H9 (cell line): ENCODE data around the gene MTA1. TPM values are rescaled to one million over a fixed set of nuclear protein-coding genes. Genes with fewer than 3 reads are reported as not detected.

Source experiments
- DNase-seq: peaks from one replicate; pipeline ENCODE4 v3.0.0-alpha.2; 2017
- H2AFZ ChIP-seq: one replicate; pipeline ENCODE4 v1.6.1; 2013; ENCODE audit warnings: mild to moderate bottlenecking, low read length, control low read depth, moderate library complexity
- H2AK5ac ChIP-seq: 2 replicates; pipeline ENCODE4 v1.6.1; 2013; ENCODE audit warnings: low read length, control low read depth, mixed read lengths; ENCODE audit not compliant: insufficient read length
- H2BK120ac ChIP-seq: one replicate; pipeline ENCODE4 v1.6.1; 2013; ENCODE audit warnings: low read depth, mild to moderate bottlenecking, low read length, control low read depth, inconsistent platforms; ENCODE audit not compliant: poor library complexity, severe bottlenecking
- H2BK12ac ChIP-seq: 2 replicates; pipeline ENCODE4 v1.6.1; 2013; ENCODE audit warnings: low read length, control low read depth, mixed read lengths, low read depth; ENCODE audit not compliant: insufficient read length
- H2BK15ac ChIP-seq: 2 replicates; pipeline ENCODE4 v1.6.1; 2013; ENCODE audit warnings: low read depth, low read length, control low read depth
- H2BK20ac ChIP-seq: one replicate; pipeline ENCODE4 v1.6.1; 2013; ENCODE audit warnings: low read depth, mild to moderate bottlenecking, low read length, control low read depth, inconsistent platforms; ENCODE audit not compliant: poor library complexity, severe bottlenecking
- H2BK5ac ChIP-seq: 2 replicates; pipeline ENCODE4 v1.6.1; 2013; ENCODE audit warnings: low read length, control low read depth, mixed read lengths; ENCODE audit not compliant: insufficient read length
- H3K14ac ChIP-seq: 2 replicates; pipeline ENCODE4 v1.6.1; 2013; ENCODE audit warnings: low read length, control low read depth; ENCODE audit not compliant: insufficient read depth
- H3K18ac ChIP-seq: 2 replicates; pipeline ENCODE4 v1.6.1; 2013; ENCODE audit warnings: low read depth, mild to moderate bottlenecking, mixed read lengths, low read length, control low read depth; ENCODE audit not compliant: insufficient read length
- H3K23ac ChIP-seq: 2 replicates; pipeline ENCODE4 v1.6.1; 2013; ENCODE audit warnings: low read length, control low read depth, mixed read lengths, low read depth; ENCODE audit not compliant: insufficient read length
- H3K23me2 ChIP-seq: 2 replicates; pipeline ENCODE4 v1.6.1; 2013; ENCODE audit warnings: low read depth, mild to moderate bottlenecking, mixed read lengths, low read length, control low read depth; ENCODE audit not compliant: insufficient read length, poor library complexity, severe bottlenecking
- H3K27ac ChIP-seq: 2 replicates; pipeline ENCODE4 v1.5.1; 2013; ENCODE audit warnings: low read length, control low read depth, mixed read lengths, low read depth; ENCODE audit not compliant: insufficient read length
- H3K27me3 ChIP-seq: 2 replicates; pipeline ENCODE4 v1.6.1; 2013; ENCODE audit warnings: low read length, control low read depth, inconsistent platforms; ENCODE audit not compliant: insufficient read depth
- H3K4ac ChIP-seq: 2 replicates; pipeline ENCODE4 v1.6.1; 2013; ENCODE audit warnings: low read depth, mild to moderate bottlenecking, control low read depth, inconsistent platforms, low read length, moderate library complexity
- H3K4me1 ChIP-seq: 2 replicates; pipeline ENCODE4 v1.6.1; 2013; ENCODE audit warnings: low read length, control low read depth, inconsistent platforms; ENCODE audit not compliant: insufficient read depth
- H3K4me2 ChIP-seq: 2 replicates; pipeline ENCODE4 v1.6.1; 2013; ENCODE audit warnings: low read length, control low read depth, mixed read lengths; ENCODE audit not compliant: insufficient read length, insufficient read depth
- H3K56ac ChIP-seq: 2 replicates; pipeline ENCODE4 v1.6.1; 2013; ENCODE audit warnings: low read depth, mild to moderate bottlenecking, mixed read lengths, low read length, control low read depth; ENCODE audit not compliant: insufficient read length
- H3K79me1 ChIP-seq: 2 replicates; pipeline ENCODE4 v1.6.1; 2013; ENCODE audit warnings: low read depth, mild to moderate bottlenecking, moderate library complexity, low read length, control low read depth, inconsistent platforms; ENCODE audit not compliant: insufficient read depth, poor library complexity, severe bottlenecking
- H3K79me2 ChIP-seq: 2 replicates; pipeline ENCODE4 v1.6.1; 2013; ENCODE audit warnings: low read length, control low read depth, inconsistent platforms; ENCODE audit not compliant: insufficient read depth
- H3K9ac ChIP-seq: 2 replicates; pipeline ENCODE4 v1.6.1; 2013; ENCODE audit warnings: low read length, control low read depth, mixed read lengths; ENCODE audit not compliant: insufficient read length; ENCODE audit errors: extremely low read depth
- H3K9me3 ChIP-seq: one replicate; pipeline ENCODE4 v1.6.1; 2013; ENCODE audit warnings: low read depth, low read length, inconsistent platforms; ENCODE audit not compliant: control insufficient read depth
- H3T11ph ChIP-seq: one replicate; pipeline ENCODE4 v1.6.1; 2013; ENCODE audit warnings: mild to moderate bottlenecking, low read length, control low read depth, inconsistent platforms
- H4K20me1 ChIP-seq: one replicate; pipeline ENCODE4 v1.6.1; 2013; ENCODE audit not compliant: control insufficient read depth, insufficient read length, insufficient read depth
- H4K5ac ChIP-seq: 2 replicates; pipeline ENCODE4 v1.6.1; 2013; ENCODE audit warnings: low read depth, mild to moderate bottlenecking, mixed read lengths, low read length, control low read depth; ENCODE audit not compliant: insufficient read length
- H4K8ac ChIP-seq: replicated peaks from 2 replicates; pipeline ENCODE4 v1.6.1; 2013; ENCODE audit warnings: low read length, control low read depth, mixed read lengths, low read depth; ENCODE audit not compliant: insufficient read length
- H4K91ac ChIP-seq: 2 replicates; pipeline ENCODE4 v1.6.1; 2013; ENCODE audit warnings: low read depth, mild to moderate bottlenecking, moderate library complexity, mixed read lengths, low read length, control low read depth; ENCODE audit not compliant: insufficient read length
- H3K27ac Mint-ChIP-seq, 3 experiments: 2 replicates in 2 of 3; 3 replicates in 1 of 3; pipeline ENCODE4 v1.8.0; 2020 to 2021; ENCODE audit warnings: mixed read lengths in 3 of 3, mild to moderate bottlenecking in 1 of 3, moderate library complexity in 1 of 3
- H3K27me3 Mint-ChIP-seq: 2 replicates; pipeline ENCODE4 v1.8.0; 2021; ENCODE audit warnings: low read depth, mild to moderate bottlenecking, moderate library complexity, mixed read lengths
- H3K36me3 Mint-ChIP-seq, 3 experiments: 2 replicates in 2 of 3; 3 replicates in 1 of 3; pipeline ENCODE4 v1.8.0; 2020 to 2021; ENCODE audit warnings: low read depth in 3 of 3, mixed read lengths in 3 of 3; ENCODE audit not compliant: insufficient read depth in 1 of 3
- H3K4me1 Mint-ChIP-seq, 2 experiments: 2 replicates each; pipeline ENCODE4 v1.8.0; 2020; ENCODE audit warnings: mixed read lengths in 2 of 2
- H3K4me3 Mint-ChIP-seq, 2 experiments: 2 replicates in 1 of 2; 3 replicates in 1 of 2; pipeline ENCODE4 v1.8.0; 2020 to 2021; ENCODE audit warnings: mild to moderate bottlenecking in 2 of 2, mixed read lengths in 2 of 2, moderate library complexity in 1 of 2
- H3K9me3 Mint-ChIP-seq, 2 experiments: 2 replicates in 1 of 2; 3 replicates in 1 of 2; pipeline ENCODE4 v1.8.0; 2020; ENCODE audit warnings: mild to moderate bottlenecking in 2 of 2, mixed read lengths in 2 of 2, moderate library complexity in 1 of 2
- CTCF ChIP-seq: fragments of 200-600 bp; sonication (generic); conservative IDR thresholded peaks from 3 replicates; pipeline ENCODE4 v1.8.0; 2021; ENCODE audit warnings: antibody characterized with exemption, mild to moderate bottlenecking
- WGBS: extraction: QIAGEN DNeasy Blood & Tissue Kit; methylation state at CpG from one replicate; pipeline ENCODE4 v1.1.7; 2013; ENCODE audit warnings: missing lambda C conversion rate, low lambda C conversion rate, mixed read lengths; ENCODE audit not compliant: insufficient read length; ENCODE audit errors: extremely low coverage; 5-methylcytosine and 5-hydroxymethylcytosine counted together
- total RNA-seq: library from RNA; stranded (reverse); gene quantifications from 2 replicates; pipeline ENCODE4 v1.2.1, GENCODE V29; 2021

Gene MTA1
- total RNA-seq, 1 experiment from 2014 or later = 230 TPM

GRCh38 chr14:105501504-105502291 is 82.1 kb downstream of the MTA1 start:
- H3K27me3 ChIP-seq = no peaks in the 10 kb centered on the region
- H4K91ac ChIP-seq = no peak overlapping the region
- no peaks in the 10 kb centered on the region; a peak in 1 of 7 replicates for H3K36me3 Mint-ChIP-seq
- H2BK120ac ChIP-seq = no peak overlapping the region
- peaks cover 2% of the 10 kb centered on the region; the same call in 1 of the 2 replicates for H3K27me3 Mint-ChIP-seq
- no peaks in the 10 kb centered on the region for H3K79me2 ChIP-seq
- TF ChIP-seq CTCF = no peak
- no peaks in the 10 kb centered on the region for H3K79me1 ChIP-seq
- no peak overlapping the region for H4K5ac ChIP-seq
- no peak for DNase-seq
- no peaks in the 10 kb centered on the region for H3K9me3 ChIP-seq
- no peak overlapping the region for H2BK15ac ChIP-seq
- no peak overlapping the region for H3K4me2 ChIP-seq
- H3K23me2 ChIP-seq = peaks cover 2% of the 10 kb centered on the region
- peaks cover 0 to 4% of the 10 kb centered on the region in 2 experiments; a peak in 1 of 5 replicates for H3K9me3 Mint-ChIP-seq
- H3T11ph ChIP-seq = no peak overlapping the region
- H2BK12ac ChIP-seq = no peak overlapping the region
- H3K18ac ChIP-seq = no peak overlapping the region
- H3K4me3 Mint-ChIP-seq = no peak overlapping the region; a peak in 1 of 5 replicates
- H4K20me1 ChIP-seq = no peaks in the 10 kb centered on the region
- H2AFZ ChIP-seq = no peak overlapping the region
- H3K9ac ChIP-seq = no peak overlapping the region
- H3K23ac ChIP-seq = no peak overlapping the region
- H2BK5ac ChIP-seq = no peak overlapping the region
- no peak overlapping the region for H3K27ac ChIP-seq
- H3K4me1 ChIP-seq = no peaks in the 10 kb centered on the region
- no CpG with 5 or more reads among the region's 13 CpGs for WGBS
- no peak overlapping the region; the same call in 1 of the 2 replicates for H3K14ac ChIP-seq
- no peak overlapping the region for H4K8ac ChIP-seq
- no peak overlapping the region for H3K56ac ChIP-seq
- H3K4me1 Mint-ChIP-seq = peaks cover 0 to 4% of the 10 kb centered on the region in 2 experiments; a peak in 2 of 4 replicates
- no peak overlapping the region for H2BK20ac ChIP-seq
- no peak overlapping the region; a peak in 1 of 7 replicates for H3K27ac Mint-ChIP-seq
- H2AK5ac ChIP-seq = no peak overlapping the region
- H3K4ac ChIP-seq = no peak overlapping the region
